CD4-positive, alpha-beta T cell treated with Interferon gamma for 1 hour (primary cell): ENCODE results near the gene CA10.

ENCODE experiments used
- DNase-seq: peaks from one replicate; pipeline ENCODE4 v3.0.0-alpha.2; 2020

Gene CA10

GRCh38 chr17:52158450-52159042, at the start of gene CA10:
TSS of gene CA10 (minus strand) at chr17:52158714.
- no peak for DNase-seq

DNA sequence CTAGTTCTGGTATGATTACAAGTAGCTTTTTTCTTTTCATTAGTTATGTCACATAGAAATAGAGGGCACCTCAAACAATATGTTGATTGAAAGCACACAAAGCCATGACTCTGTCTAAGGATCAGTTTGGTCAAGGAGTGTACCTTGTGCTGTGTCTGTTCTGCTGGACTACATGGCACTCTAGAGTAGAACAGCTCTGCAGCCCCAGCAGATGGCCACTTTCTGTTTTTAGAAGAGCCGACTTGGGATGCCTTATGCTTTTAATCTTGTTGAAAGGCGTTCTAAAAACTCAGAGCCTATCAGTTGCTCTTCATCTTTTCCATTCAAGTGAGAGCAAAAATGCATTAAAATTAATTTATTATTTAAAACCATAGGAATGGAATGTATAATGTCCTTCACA, 49.3 kb upstream of the CA10 start:
- no peak for DNase-seq

- no peak for DNase-seq
These were observed 44.1 kb upstream of the CA10 start for GRCh38 chr17:52202520-52203080.

- DNase-seq = no peak
These were observed 43.4 kb upstream of the CA10 start for GRCh38 chr17:52201767-52202519.

GRCh38 chr17:52191491-52191890, 33.0 kb upstream of the CA10 start:
- no peak for DNase-seq

DNA sequence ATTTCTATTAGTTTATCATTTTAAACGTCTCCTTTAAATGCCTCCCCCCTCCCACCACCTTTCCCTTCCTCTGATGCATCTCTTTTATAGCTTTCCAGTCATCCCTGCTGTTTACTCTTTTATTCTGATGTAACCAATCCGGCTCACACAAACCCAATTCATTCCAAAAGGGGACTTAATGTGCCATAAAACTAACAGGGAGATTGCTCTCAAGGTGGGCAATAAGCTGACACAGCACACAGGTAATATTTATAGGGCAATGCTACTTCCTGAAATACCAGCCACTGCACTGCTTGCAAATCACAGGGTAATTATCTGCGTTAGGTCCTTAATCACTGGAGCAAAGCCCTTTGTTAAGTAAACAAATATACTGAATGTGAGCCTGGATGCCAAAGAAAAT, 23.3 kb upstream of the CA10 start:
- no peak for DNase-seq

GRCh38 chr17:52178012-52178411, 19.5 kb upstream of the CA10 start:
- no peak for DNase-seq

DNA sequence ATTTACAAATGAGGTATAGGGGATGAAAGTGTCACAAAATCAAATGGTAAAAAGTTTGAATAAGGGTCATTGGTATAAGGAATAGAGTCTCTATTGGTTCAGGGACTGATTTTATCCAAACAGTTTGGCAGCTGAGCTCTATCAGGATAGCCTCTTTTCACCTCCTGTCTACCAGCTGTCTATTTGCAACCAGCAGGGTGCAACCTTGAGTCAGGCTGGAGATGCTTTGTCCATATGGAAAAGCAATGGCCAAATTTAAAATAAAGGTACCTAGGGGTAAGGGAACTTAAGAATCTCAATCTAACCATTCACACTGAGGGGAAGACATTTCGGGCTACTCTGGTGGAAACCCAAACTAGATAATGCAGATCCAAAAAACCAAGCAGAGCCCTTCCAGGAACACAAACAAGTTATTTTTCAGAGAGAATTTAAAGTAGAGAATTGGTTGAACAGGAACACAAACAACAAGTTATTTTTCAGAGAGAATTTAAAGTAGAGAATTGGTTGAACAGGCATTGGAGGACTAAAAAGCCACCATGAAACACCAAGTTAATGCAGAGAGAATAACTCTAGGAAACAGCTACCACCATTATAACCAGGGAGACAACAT, 12.6 kb upstream of the CA10 start:
- DNase-seq = no peak

DNA sequence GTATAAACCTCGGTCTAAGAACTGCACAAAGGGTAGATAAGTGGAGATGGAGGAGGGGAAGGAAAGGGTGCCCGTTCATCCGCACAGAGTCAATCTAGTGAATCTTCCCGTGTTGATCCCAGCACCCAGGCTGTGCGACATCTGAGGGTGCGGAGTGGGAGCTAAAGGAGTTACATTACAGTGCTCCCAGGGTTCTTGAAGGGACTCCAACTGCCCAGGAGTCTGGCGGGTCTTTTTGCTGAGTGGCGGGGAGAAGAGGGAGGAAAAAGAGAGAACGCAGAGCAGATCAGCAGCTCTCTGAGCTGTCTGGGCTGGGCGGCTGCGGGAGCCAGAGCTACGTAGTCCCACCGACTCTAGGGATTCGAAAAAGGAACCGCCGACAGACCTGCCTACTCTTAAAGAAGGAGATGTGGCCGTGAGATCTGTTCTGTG, 1.6 kb upstream of the CA10 start:
- no peak for DNase-seq

- no peak for DNase-seq
These were observed 977 bp upstream of the CA10 start for GRCh38 chr17:52159246-52160135.

DNA sequence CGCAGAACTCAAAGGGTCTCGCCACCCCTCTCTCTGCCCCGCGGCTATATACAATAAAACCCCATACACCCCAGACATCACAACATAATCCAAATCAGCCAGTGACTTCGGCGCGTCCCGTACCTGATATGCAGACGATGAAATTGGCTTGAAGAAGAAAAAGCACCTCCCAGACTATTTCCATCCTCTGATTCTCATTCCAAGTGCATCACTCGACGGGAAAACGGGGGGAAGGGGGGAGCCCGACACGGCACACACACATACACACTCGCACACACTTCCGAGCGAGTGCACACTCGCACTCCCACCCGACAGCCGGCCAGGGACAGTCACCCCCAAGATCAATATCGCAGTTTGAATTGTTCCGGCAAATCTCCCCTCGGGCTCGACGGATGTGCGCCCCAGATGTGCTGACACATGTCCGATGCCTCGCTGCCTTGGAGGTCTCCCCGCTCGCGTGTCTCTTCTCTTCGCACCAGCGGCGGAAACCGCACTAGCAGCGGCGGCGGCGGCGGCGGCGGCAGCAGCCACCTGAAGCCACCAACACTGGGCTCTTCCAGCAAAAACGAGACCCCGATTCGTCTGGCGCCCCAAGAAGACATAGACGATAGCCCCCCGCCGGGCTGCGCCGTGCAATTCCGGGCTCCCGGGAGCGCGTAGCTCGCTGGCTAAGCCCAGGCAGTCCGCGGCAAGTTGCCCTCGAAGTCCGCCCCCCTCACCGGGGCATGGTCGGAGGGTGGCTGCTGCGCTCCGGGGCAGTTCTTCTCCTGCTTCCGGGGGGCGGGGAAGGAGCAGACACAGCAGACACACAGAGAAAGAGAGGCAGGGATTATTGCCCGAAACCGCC, 688 bp downstream of the CA10 start:
- DNase-seq = no peak

- DNase-seq = no peak
These were observed 1.6 kb downstream of the CA10 start for GRCh38 chr17:52156576-52157570.

GRCh38 chr17:52155301-52155700, 3.2 kb downstream of the CA10 start:
- no peak for DNase-seq

DNA sequence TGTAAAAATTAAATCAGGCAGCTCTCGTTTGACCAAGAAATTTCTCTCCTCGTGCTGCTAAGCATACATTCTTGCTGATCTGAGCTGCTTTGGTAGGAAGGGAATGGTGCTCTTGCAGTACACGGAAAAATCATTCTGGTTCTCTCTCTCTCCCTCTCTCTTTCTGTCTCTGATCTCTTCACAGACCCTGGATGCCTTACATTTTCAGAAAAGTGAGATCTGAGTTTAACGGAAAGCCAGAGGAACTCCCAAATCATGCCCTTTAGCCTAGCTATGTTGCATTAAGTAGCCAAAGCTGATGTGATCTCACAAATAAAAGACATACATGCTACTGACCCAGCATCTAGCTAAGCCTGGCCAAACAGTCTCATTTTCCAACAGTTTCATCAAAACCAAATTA, 4.0 kb downstream of the CA10 start:
- DNase-seq = no peak

DNA sequence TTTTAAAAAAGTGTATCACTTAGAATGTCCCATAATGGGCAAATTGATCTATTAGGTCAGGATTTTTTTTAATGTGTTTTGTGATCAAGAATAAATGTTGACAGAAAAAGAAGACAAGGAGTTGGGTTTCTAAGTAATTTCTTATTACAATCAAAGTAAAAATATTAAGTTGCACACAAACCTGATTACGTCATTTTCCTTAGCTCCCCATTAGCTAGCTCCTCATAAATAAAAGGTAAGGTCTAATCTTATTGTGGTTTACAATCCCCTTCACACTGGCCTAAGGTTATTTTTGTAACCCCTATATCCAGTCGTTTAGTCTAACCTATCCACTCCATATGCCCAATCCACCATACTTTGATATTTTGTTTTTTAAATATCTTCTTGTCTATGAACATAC, 7.6 kb downstream of the CA10 start:
- no peak for DNase-seq

- no peak for DNase-seq
These were observed 8.9 kb downstream of the CA10 start for GRCh38 chr17:52149626-52150025.

DNA sequence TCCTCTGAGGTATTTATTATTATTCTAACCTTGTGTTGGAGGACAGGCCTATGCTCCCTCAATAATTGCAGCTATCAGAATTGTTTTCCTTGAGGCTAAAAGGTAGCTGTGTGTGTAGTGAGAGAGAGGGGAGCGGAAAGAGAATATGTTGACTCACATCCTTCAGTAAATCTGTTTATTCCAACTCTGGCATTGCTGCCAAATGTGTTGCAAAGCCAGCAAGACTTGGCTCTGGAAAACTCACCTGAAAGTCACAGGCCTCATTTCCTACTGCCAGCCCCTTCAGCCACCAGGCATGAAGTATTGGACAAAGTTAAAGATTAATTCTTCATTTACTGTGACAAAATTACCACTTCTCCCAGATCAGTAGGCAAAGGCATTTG, 9.6 kb downstream of the CA10 start:
- no peak for DNase-seq

GRCh38 chr17:52148288-52148968, 10.1 kb downstream of the CA10 start:
- DNase-seq = no peak

DNA sequence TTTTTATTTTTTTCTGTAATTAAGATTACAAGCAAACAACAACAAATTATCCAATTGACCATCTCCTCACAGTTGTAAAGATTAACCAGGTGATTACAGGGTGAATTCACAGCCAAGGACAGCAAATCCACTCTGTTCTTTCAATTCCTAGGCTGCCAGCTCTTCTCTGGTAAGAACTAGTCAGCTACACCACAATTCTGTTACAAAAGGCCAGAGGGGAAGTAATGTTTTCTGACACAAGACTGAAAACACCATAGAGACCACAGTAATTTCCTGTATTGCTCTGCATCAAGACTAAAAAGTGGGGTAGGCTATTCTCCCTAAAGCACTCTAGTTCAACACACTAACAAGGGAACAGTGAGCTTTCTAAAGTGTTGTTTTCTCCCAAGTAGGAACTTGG, 10.6 kb downstream of the CA10 start:
- DNase-seq = no peak

DNA sequence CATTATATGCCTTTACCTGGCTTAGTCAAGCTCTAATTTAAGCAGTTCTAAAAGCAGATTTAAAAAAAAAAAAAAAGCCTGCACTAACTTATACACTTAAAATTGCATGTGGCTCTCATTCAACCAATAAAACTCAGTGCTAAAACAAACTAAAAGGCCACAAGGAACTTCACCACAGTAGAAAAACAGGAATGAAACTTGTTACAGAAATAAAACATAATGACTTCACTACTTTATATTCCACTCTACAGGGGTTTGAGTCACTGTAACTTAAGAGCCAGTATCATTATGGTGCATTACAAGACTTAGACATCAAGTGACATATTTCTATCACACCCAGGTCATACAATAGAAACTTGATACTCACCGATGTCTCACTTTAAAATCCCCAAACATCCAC, 11.1 kb downstream of the CA10 start:
- no peak for DNase-seq
